ENCODE results near the gene FOXL1.

- TF ChIP-seq DNMT3B (CRISPR knock-in tag; conservative IDR thresholded peaks at IDR 0.05) (no peak), TCF12 (IDR thresholded peaks at IDR 0.05) (no peak), TCF12 (CRISPR knock-in tag; IDR thresholded peaks at IDR 0.05) (no peak), ZNF253 (CRISPR knock-in tag; IDR thresholded peaks at IDR 0.05; ENCODE audit: borderline replicate concordance) (no peak), ZNF558 (CRISPR knock-in tag; IDR thresholded peaks at IDR 0.05; ENCODE audit: borderline replicate concordance) (no peak), ZBTB1 (CRISPR knock-in tag; IDR thresholded peaks at IDR 0.05; ENCODE audit: borderline replicate concordance) (no peak), CTCF (CRISPR knock-in tag; IDR thresholded peaks at IDR 0.05) (no peak), ZBTB39 (CRISPR knock-in tag; IDR thresholded peaks at IDR 0.05) (no peak), HDAC1 (CRISPR knock-in tag; IDR thresholded peaks at IDR 0.05) (no peak), ZNF800 (CRISPR knock-in tag; IDR thresholded peaks at IDR 0.05) (no peak), HMG20A (CRISPR knock-in tag; IDR thresholded peaks at IDR 0.05; ENCODE audit: borderline replicate concordance) (no peak), ETV5 (CRISPR knock-in tag; IDR thresholded peaks at IDR 0.05; ENCODE audit: borderline replicate concordance) (no peak)
Measured at GRCh38 chr16:86608301-86608747, 30.0 kb downstream of the FOXL1 start.
